ENCODE data around the gene UBAC2. TPM values are rescaled to one million over a fixed set of nuclear protein-coding genes. Genes with fewer than 3 reads are reported as not detected.
A peak's percentile ranks its signal among the peaks of the same experiment; 100 is the strongest.

The UBAC2 gene
- total RNA-seq, 4 donors from 2014 or later: 43.5 to 59.6 (median 52.0) TPM

DNA sequence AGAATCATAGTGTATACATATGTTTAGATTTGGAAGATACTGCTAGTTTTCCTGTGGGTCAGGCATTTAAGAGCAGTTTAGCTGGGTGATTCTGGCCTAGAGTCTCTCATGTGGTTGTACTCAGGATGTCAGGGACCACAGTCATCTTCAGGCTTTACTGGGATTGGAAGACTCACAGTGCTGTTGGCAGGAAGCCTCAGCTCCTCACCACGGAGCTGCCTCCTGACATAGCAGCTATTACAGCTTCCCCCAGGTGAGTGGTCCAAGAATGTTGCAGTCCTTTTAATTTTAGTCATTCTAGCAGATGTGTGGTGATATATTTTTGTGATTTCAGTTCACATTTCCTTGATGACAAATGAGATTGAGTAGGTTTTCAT is 74.4 kb downstream of the UBAC2 start:
- H3K4me1 ChIP-seq: peaks cover 0 to 13% (median 6%) of the 10 kb centered on the region in 4 donors
- peaks cover 0 to 5% (median 0%) of the 10 kb centered on the region in 4 donors for H3K9me3 ChIP-seq
- H3K36me3 ChIP-seq: peaks cover 0 to 15% (median 0%) of the 10 kb centered on the region in 3 donors
- DNase-seq (ENCODE audit: low spot score in 2 of 2): no peak
- TF ChIP-seq POLR2A (IDR thresholded peaks at IDR 0.05) (no peak), EP300 (IDR thresholded peaks at IDR 0.05) (no peak)
- TF ChIP-seq, protein P1, sequence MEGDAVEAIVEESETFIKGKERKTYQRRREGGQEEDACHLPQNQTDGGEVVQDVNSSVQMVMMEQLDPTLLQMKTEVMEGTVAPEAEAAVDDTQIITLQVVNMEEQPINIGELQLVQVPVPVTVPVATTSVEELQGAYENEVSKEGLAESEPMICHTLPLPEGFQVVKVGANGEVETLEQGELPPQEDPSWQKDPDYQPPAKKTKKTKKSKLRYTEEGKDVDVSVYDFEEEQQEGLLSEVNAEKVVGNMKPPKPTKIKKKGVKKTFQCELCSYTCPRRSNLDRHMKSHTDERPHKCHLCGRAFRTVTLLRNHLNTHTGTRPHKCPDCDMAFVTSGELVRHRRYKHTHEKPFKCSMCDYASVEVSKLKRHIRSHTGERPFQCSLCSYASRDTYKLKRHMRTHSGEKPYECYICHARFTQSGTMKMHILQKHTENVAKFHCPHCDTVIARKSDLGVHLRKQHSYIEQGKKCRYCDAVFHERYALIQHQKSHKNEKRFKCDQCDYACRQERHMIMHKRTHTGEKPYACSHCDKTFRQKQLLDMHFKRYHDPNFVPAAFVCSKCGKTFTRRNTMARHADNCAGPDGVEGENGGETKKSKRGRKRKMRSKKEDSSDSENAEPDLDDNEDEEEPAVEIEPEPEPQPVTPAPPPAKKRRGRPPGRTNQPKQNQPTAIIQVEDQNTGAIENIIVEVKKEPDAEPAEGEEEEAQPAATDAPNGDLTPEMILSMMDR (IDR thresholded peaks at IDR 0.05): no peak
- 50 to 88% methylated on average over 1 of the region's 1 CpG for WGBS, 2 donors
- no peaks in the 10 kb centered on the region for H3K27me3 ChIP-seq
- no peak overlapping the region for H3K27ac ChIP-seq
- H3K4me3 ChIP-seq: no peak overlapping the region

DNA sequence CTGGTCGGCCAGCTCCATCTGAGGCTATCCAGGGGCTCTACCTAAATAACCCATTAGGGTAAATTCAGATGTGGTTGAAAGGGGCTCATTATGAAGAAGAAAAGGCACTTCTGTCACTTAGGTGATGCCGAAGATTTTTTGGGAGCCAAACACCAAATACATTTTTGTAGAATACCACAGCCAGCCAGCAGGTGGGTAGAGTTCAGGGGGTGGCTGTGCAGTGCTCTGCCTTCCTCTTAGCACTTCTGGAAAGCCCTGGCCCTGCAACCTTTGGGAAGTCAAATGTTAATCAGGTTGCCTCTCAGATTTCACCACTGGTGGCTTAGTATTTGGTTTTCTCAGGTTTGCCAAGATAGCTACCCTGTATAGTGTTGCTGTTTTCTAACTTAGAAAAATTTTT is 76.1 kb downstream of the UBAC2 start:
- Histone ChIP-seq H3K27ac (no peak overlapping the region), H3K36me3 (peaks cover 0 to 15% (median 0%) of the 10 kb centered on the region in 3 donors), H3K9me3 (peaks cover 0 to 5% (median 0%) of the 10 kb centered on the region in 4 donors), H3K27me3 (no peaks in the 10 kb centered on the region), H3K4me1 (peaks cover 0 to 20% (median 9%) of the 10 kb centered on the region in 4 donors), H3K4me3 (no peak overlapping the region)
- TF ChIP-seq EP300 (IDR thresholded peaks at IDR 0.05) (no peak), POLR2A (IDR thresholded peaks at IDR 0.05) (no peak)
- TF ChIP-seq, protein P1 (IDR thresholded peaks at IDR 0.05): no peak
- 86 to 94% methylated on average over 2 of the region's 2 CpGs for WGBS, 2 donors
- DNase-seq (ENCODE audit: low spot score in 2 of 2): no peak

DNA sequence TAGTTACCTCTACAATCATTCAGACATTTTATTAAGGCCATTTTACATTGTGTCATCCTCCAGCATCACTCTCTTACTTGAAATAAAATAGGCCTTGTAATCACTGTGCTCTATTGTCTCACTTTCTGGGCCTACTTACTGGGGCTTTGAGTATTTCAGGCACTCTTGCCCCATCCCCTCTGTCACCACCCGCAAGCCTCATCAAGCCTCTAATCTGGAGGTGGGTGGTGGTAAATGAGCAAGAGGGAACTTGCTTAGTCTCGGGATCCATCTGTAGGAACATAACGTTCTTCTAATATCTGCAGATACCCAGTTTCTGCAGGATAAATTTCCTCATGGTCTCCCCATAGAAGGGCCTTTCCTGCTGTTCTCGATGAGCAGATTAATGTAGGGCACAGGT is 77.0 kb downstream of the UBAC2 start:
- H3K36me3 ChIP-seq: peaks cover 0 to 8% (median 0%) of the 10 kb centered on the region in 3 donors
- TF ChIP-seq POLR2A (IDR thresholded peaks at IDR 0.05) (no peak), EP300 (IDR thresholded peaks at IDR 0.05) (peak; percentile 64 to 70)
- TF ChIP-seq, protein P1 (IDR thresholded peaks at IDR 0.05): no peak
- no peak for DNase-seq (ENCODE audit: low spot score in 2 of 2)
- H3K27ac ChIP-seq: no peak overlapping the region
- H3K9me3 ChIP-seq: peaks cover 0 to under 1% (median 0%) of the 10 kb centered on the region in 4 donors
- no peak overlapping the region for H3K4me3 ChIP-seq
- H3K4me1 ChIP-seq: peaks cover 0 to 29% (median 10%) of the 10 kb centered on the region in 4 donors
- no peaks in the 10 kb centered on the region for H3K27me3 ChIP-seq
- WGBS, 2 donors: 78 to 84% methylated on average over 4 of the region's 4 CpGs

DNA sequence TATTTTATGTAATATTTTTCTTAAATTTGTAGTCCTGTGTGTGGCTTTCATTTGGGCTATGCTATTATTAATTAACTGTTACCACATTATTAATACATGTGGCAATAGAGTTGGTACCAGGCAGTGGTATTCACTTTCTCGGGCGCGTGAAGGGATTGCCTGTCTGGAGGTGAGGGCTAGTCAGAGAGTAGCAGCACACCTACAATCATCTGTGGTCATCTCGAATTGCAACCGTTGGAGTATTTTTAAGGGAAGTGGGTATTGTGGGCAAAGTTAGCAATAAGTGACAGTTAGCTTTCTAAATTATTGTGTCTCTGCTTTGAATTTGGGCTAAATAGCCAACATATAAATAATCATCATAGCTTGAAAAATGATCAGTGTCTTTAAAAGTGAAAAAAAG is 77.5 kb downstream of the UBAC2 start:
- H3K27ac ChIP-seq: no peak overlapping the region
- H3K36me3 ChIP-seq: peaks cover 0 to 7% (median 0%) of the 10 kb centered on the region in 3 donors
- no peak overlapping the region for H3K4me3 ChIP-seq
- H3K4me1 ChIP-seq: peaks cover 0 to 34% (median 12%) of the 10 kb centered on the region in 4 donors
- 81 to 82% methylated on average over 5 of the region's 5 CpGs for WGBS, 2 donors
- no peaks in the 10 kb centered on the region for H3K27me3 ChIP-seq
- TF ChIP-seq POLR2A (IDR thresholded peaks at IDR 0.05) (no peak), EP300 (IDR thresholded peaks at IDR 0.05) (no peak)
- TF ChIP-seq, protein P1 (IDR thresholded peaks at IDR 0.05): no peak
- H3K9me3 ChIP-seq: no peaks in the 10 kb centered on the region
- no peak for DNase-seq (ENCODE audit: low spot score in 2 of 2)

GRCh38 chr13:99278843-99279242 is 78.2 kb downstream of the UBAC2 start:
- Histone ChIP-seq H3K36me3 (peaks cover 0 to 7% (median 0%) of the 10 kb centered on the region in 3 donors), H3K27me3 (no peaks in the 10 kb centered on the region), H3K27ac (no peak overlapping the region), H3K4me1 (peaks cover 0 to 34% (median 14%) of the 10 kb centered on the region in 4 donors), H3K9me3 (no peaks in the 10 kb centered on the region), H3K4me3 (no peak overlapping the region)
- DNase-seq (ENCODE audit: low spot score in 2 of 2): no peak
- TF ChIP-seq EP300 (IDR thresholded peaks at IDR 0.05) (no peak), POLR2A (IDR thresholded peaks at IDR 0.05) (no peak)
- TF ChIP-seq, protein P1 (IDR thresholded peaks at IDR 0.05): no peak
- WGBS, 2 donors: 96 to 98% methylated on average over 3 of the region's 3 CpGs

Data from tibial nerve (tissue), 4 donors.